OCI-LY7 (cell line): ENCODE results near the gene GJA1. TPM values are rescaled to one million over a fixed set of nuclear protein-coding genes. Genes with fewer than 3 reads are reported as not detected.
"Not testable (repeated sequence)": the region's sequence is repeated elsewhere in the genome, so short reads cannot be mapped to it uniquely, and the experiment has no call there.

Experiments
- Bru-seq: library from RNA; stranded (reverse); fragments of 400-500 nt; gene quantifications from one replicate; lab custom pipeline; 2021; lab: Mats Ljungman, UMichigan
- BruChase-seq, 2 experiments: library from RNA; stranded (reverse); fragments of 400-500 nt; gene quantifications; one replicate each; lab custom pipeline; 2021; lab: Mats Ljungman, UMichigan
- BruUV-seq: library from RNA; stranded (reverse); fragments of 400-500 nt; replicated peaks from 2 replicates; lab custom pipeline; 2021; lab: Mats Ljungman, UMichigan
- CTCF ChIA-PET: fragments of 300-600 bp; sonication (Branson Sonifier 250); formaldehyde crosslinking; loops from one replicate; lab custom pipeline; 2022; ENCODE audit warnings: antibody characterized with exemption; ENCODE audit not compliant: unreplicated experiment; lab: Charles Lee
- POLR2A ChIA-PET: fragments of 300-600 bp; sonication (Branson Sonifier 250); formaldehyde crosslinking; loops from one replicate; lab custom pipeline; 2022; ENCODE audit warnings: antibody characterized with exemption; lab: Charles Lee
- DNase-seq: peaks from one replicate; pipeline ENCODE4 v3.0.0-alpha.2; 2015; ENCODE audit warnings: low spot score
- H2AFZ ChIP-seq: fragments of 200-600 bp; sonication (generic), shearing (Covaris generic); 2 replicates; pipeline ENCODE4 v1.6.1; 2014; ENCODE audit warnings: mild to moderate bottlenecking, antibody characterized with exemption, low read length, moderate library complexity
- H3K27ac ChIP-seq: fragments of 200-600 bp; sonication (generic); 2 replicates; pipeline ENCODE4 v1.5.1; 2014; ENCODE audit warnings: mixed run types, low read depth, mild to moderate bottlenecking, moderate library complexity, low read length, inconsistent platforms; ENCODE audit not compliant: poor library complexity, severe bottlenecking
- H3K36me3 ChIP-seq: fragments of 200-600 bp; sonication (generic); 2 replicates; pipeline ENCODE4 v1.6.1; 2014; ENCODE audit warnings: mild to moderate bottlenecking, antibody characterized with exemption, low read length, moderate library complexity, mixed read lengths; ENCODE audit not compliant: insufficient read depth
- H3K4me1 ChIP-seq: fragments of 200-600 bp; sonication (generic); 2 replicates; pipeline ENCODE4 v1.5.1; 2014; ENCODE audit warnings: mild to moderate bottlenecking, low read length; ENCODE audit not compliant: insufficient read depth, poor library complexity, severe bottlenecking
- H3K4me2 ChIP-seq: fragments of 200-600 bp; sonication (generic); 2 replicates; pipeline ENCODE4 v1.6.1; 2014; ENCODE audit warnings: mild to moderate bottlenecking, low read length
- H3K4me3 ChIP-seq: fragments of 200-600 bp; sonication (generic); 2 replicates; pipeline ENCODE4 v1.5.1; 2014; ENCODE audit warnings: mild to moderate bottlenecking, low read depth, low read length; ENCODE audit not compliant: poor library complexity, severe bottlenecking
- H3K79me2 ChIP-seq: fragments of 200-600 bp; sonication (generic); 2 replicates; pipeline ENCODE4 v1.6.1; 2016; ENCODE audit warnings: low read depth, mild to moderate bottlenecking, low read length, moderate library complexity, mixed read lengths; ENCODE audit not compliant: insufficient read depth
- H3K9me2 ChIP-seq: fragments of 200-600 bp; sonication (generic); 2 replicates; pipeline ENCODE4 v1.6.1; 2016; ENCODE audit warnings: mild to moderate bottlenecking, low read length, mixed read lengths; ENCODE audit not compliant: insufficient read depth
- H3K9me3 ChIP-seq: fragments of 200-600 bp; sonication (generic); 2 replicates; pipeline ENCODE4 v1.6.1; 2014; ENCODE audit warnings: mild to moderate bottlenecking, mixed run types, low read length, mixed read lengths
- H4K20me1 ChIP-seq: fragments of 200-600 bp; sonication (generic); 2 replicates; pipeline ENCODE4 v1.6.1; 2014; ENCODE audit warnings: mild to moderate bottlenecking, antibody characterized with exemption, low read length, moderate library complexity, mixed read lengths; ENCODE audit not compliant: insufficient read depth
- EZH2phosphoT487 ChIP-seq: fragments of 200-600 bp; sonication (generic); IDR thresholded peaks from 2 replicates; pipeline ENCODE4 v1.6.1; 2018; ENCODE audit warnings: low read depth, borderline replicate concordance, mild to moderate bottlenecking, mixed run types, antibody characterized with exemption, low read length, moderate library complexity, mixed read lengths
- intact Hi-C: fragments of 100-400 bp; cut with micrococcal nuclease; formaldehyde crosslinking; loops from one replicate; pipeline ENCODE4 v1.10.0; 2022; ENCODE audit not compliant: unreplicated experiment
- long read RNA-seq: library from polyadenylated mRNA; stranded (forward); transcript quantifications from one replicate; pipeline ENCODE4 v2.0.0, GENCODE V29; 2022
- total RNA-seq, 2 experiments: library from RNA; depleted of rRNA in 1 of 2; stranded (reverse); fragments of >200 nt in 1 of 2; shearing (Covaris generic) in 1 of 2; gene quantifications; 2 replicates each; pipeline ENCODE4 v1.2.3, GENCODE V29; 2014 to 2022
- TF ChIP-seq, protein P1 (sequence below): fragments of 200-600 bp; sonication (generic); conservative IDR thresholded peaks from 2 replicates; pipeline ENCODE4 v1.5.1; 2014; ENCODE audit warnings: mild to moderate bottlenecking, antibody characterized with exemption, low read length, moderate library complexity, mixed read lengths

Gene GJA1
- total RNA-seq (2014; rRNA removed; shearing (Covaris generic)) = not detected in 2 replicates
- not detected in 2 replicates for total RNA-seq (2022)
- Bru-seq, nascent RNA = not detected
- BruChase-seq, experiment 1, labeled RNA remaining after a 6-hour chase = not detected
- BruChase-seq, experiment 2, labeled RNA remaining after a 2-hour chase = not detected
- long read RNA-seq = 0 reads

DNA sequence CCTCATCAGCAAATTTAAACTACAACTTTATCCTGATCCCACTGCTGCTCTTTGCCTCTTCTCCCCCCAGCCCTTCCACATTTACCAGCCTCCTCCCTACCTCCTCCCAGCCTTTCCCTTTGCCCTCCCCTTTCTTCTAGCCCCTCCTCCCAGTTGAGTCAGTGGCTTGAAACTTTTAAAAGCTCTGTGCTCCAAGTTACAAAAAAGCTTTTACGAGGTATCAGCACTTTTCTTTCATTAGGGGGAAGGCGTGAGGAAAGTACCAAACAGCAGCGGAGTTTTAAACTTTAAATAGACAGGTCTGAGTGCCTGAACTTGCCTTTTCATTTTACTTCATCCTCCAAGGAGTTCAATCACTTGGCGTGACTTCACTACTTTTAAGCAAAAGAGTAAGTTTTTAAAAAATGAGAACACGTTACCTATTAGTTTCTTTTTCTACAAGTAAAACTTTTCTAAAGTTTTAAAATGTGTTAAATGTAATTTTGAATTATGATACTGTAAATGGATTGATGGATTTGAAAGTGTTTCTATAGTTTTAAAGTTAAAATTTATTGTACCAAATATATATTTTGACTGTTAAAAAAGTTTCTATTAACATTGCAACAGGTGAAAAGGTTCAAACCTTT is at the start of gene GJA1:
Gene GJA1 (plus strand): TSS at position 203 of the 626 bp plus-strand sequence. CDS start 11,202 bp downstream, outside the sequence.
- no peak for DNase-seq
- TF ChIP-seq, protein P1, sequence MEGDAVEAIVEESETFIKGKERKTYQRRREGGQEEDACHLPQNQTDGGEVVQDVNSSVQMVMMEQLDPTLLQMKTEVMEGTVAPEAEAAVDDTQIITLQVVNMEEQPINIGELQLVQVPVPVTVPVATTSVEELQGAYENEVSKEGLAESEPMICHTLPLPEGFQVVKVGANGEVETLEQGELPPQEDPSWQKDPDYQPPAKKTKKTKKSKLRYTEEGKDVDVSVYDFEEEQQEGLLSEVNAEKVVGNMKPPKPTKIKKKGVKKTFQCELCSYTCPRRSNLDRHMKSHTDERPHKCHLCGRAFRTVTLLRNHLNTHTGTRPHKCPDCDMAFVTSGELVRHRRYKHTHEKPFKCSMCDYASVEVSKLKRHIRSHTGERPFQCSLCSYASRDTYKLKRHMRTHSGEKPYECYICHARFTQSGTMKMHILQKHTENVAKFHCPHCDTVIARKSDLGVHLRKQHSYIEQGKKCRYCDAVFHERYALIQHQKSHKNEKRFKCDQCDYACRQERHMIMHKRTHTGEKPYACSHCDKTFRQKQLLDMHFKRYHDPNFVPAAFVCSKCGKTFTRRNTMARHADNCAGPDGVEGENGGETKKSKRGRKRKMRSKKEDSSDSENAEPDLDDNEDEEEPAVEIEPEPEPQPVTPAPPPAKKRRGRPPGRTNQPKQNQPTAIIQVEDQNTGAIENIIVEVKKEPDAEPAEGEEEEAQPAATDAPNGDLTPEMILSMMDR = no peak
- no peak for TF ChIP-seq EZH2phosphoT487
- no peaks in the 10 kb centered on the region for H3K9me3 ChIP-seq
- CTCF ChIA-PET = no interaction called here
- no TSS peak for BruUV-seq
- H3K36me3 ChIP-seq = no peaks in the 10 kb centered on the region
- no peak within 1 kb of the TSS for H3K27ac ChIP-seq
- intact Hi-C loops = no loop called here
- no peaks in the 10 kb centered on the region for H4K20me1 ChIP-seq
- H3K9me2 ChIP-seq = no peaks in the 10 kb centered on the region
- no peak within 1 kb of the TSS for H2AFZ ChIP-seq
- POLR2A ChIA-PET = interaction anchor here (0.6 kb wide), 1 partner anchor 39 kb away, joined by 3 read pairs; no protein-coding TSS in a partner anchor
- no peaks in the 10 kb centered on the region for H3K79me2 ChIP-seq
- H3K4me1 ChIP-seq = no peaks in the 10 kb centered on the region
- H3K4me3 ChIP-seq = no peak within 1 kb of the TSS
- no peak within 1 kb of the TSS for H3K4me2 ChIP-seq

DNA sequence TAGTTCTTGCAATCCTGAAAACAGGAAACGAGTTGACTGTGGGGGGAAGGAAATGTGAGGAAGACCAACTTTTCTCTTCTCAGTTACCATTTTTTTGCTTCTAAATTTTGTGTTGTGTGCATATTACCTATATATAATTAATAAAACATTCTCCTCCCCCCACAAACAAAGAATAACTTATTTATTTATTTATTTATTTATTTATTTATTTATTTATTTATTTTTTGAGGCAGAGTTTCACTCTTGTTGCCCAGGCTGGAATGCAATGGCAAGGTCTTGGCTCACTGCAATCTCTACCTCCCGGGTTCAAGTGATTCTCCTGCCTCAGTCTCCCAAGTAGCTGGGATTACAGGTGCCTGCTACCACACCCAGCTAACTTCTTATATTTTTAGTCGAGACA is 48.9 kb upstream of the GJA1 start:
- BruUV-seq, CTCF ChIA-PET, POLR2A ChIA-PET: not testable (repeated sequence)

DNA sequence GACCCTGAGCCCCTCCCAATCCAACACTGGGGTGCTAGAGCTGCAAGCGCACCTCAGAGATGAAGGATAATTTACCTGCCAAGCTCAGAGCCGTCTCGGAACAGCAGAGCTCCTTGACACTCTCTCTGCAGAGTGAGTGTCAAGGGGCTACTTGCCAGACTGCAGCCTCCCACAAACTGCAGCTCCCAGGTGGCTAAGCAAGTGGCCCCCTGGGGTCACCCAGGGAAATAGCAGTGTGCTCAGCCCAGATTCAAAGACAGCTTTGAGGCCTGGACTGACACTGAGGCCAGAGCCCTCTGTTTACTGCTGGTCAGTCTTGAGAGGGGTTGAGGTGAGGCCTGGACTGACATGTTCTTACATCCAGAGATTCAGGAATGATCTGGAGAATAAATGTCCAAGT is 46.0 kb upstream of the GJA1 start:
- H3K4me2 ChIP-seq = no peak overlapping the region
- H2AFZ ChIP-seq = no peak overlapping the region
- no peaks in the 10 kb centered on the region for H3K9me3 ChIP-seq
- H4K20me1 ChIP-seq = no peaks in the 10 kb centered on the region
- POLR2A ChIA-PET = no interaction called here
- no peaks in the 10 kb centered on the region for H3K36me3 ChIP-seq
- H3K27ac ChIP-seq = no peak overlapping the region
- no peak for DNase-seq
- BruUV-seq = no TSS peak
- intact Hi-C loops = no loop called here
- H3K9me2 ChIP-seq = no peaks in the 10 kb centered on the region
- H3K4me1 ChIP-seq = no peaks in the 10 kb centered on the region
- TF ChIP-seq, protein P1 = no peak
- TF ChIP-seq EZH2phosphoT487 = no peak
- no peak overlapping the region for H3K4me3 ChIP-seq
- no peaks in the 10 kb centered on the region for H3K79me2 ChIP-seq
- CTCF ChIA-PET = no interaction called here

More for the DNA sequence above, 48.9 kb upstream of the GJA1 start:
- DNase-seq, H3K36me3 ChIP-seq, H3K4me2 ChIP-seq, intact Hi-C loops, H3K27ac ChIP-seq, H3K9me2 ChIP-seq, H3K4me1 ChIP-seq, H4K20me1 ChIP-seq, H3K4me3 ChIP-seq, H2AFZ ChIP-seq, H3K79me2 ChIP-seq, H3K9me3 ChIP-seq: not testable (repeated sequence)
